ENCODE data around the gene MCF2L2.

DNA sequence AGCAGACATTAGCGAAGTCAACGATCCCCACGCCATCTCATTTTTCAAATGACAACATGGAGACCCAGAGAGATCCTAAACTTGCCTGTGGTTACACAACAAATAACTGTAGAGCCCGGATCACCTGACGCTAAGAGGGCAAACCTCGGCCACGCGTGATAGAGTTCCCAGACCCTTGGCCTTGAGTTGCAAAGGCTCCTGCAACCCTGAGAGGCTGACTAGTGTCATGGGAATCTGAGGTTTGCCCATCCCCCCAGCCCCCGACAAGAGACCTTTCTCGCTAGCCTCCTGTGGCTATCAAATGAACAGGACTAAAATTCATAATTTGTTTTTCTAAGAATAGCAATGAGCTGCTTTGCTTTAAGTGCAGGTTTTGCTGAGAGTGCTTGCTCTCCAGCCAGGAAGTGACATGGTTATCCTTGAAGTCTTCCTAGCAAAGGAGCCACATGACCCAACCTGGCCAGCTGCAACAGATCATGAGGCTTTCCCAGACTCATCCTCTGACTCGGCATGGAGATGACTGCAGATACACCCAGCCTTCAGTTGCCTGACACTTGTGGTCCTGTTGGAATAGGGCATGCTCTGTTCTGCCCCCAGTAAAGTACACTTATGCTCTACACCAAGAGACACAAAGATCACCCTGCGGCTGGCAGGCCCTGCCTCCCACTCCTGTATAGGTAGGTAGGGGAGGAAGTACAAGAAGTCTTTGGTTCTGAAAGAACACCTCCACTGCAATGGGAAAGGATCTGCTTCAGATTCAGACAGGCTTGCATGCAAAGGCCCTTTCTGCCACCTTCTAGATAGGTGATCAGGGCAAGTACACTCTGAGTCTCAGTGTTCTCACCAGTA is 36.0 kb downstream of the MCF2L2 start:
- TF ChIP-seq CTCF (IDR thresholded peaks at IDR 0.05) (no peak), POLR2A (IDR thresholded peaks at IDR 0.05) (no peak)
